Psoas muscle (tissue), 8 donors: ENCODE data around the gene MRS2. TPM values are rescaled to one million over a fixed set of nuclear protein-coding genes. Genes with fewer than 3 reads are reported as not detected.

Experiments
- ATAC-seq, 4 donors: fragments of 200-7000 bp; cut with Tn5 transposase; one replicate each; pipeline ENCODE4 v1.9.1; 2020; ENCODE audit warnings: moderate library complexity in 3 of 4, mild to moderate bottlenecking in 2 of 4
- DNase-seq, 2 donors: peaks; one replicate each; pipeline ENCODE4 v3.0.0-alpha.2; 2020
- H3K27ac ChIP-seq: fragments of 200-600 bp; one replicate; pipeline ENCODE4 v1.8.0; 2022
- H3K27me3 ChIP-seq, 3 donors: fragments of 200-600 bp in 1 of 3; one replicate each; pipeline versions ENCODE4 v1.6.1 to v1.8.0; 2013 to 2022; ENCODE audit warnings: low read length in 2 of 3, mild to moderate bottlenecking in 2 of 3, moderate library complexity in 1 of 3; ENCODE audit not compliant: insufficient read depth in 3 of 3
- H3K36me3 ChIP-seq, 2 donors: fragments of 200-600 bp in 1 of 2; one replicate each; pipeline versions ENCODE4 v1.6.1 to v1.8.0; 2013 to 2022; ENCODE audit warnings: low read depth in 1 of 2, mild to moderate bottlenecking in 1 of 2, moderate library complexity in 1 of 2; ENCODE audit not compliant: insufficient read depth in 1 of 2
- H3K4me1 ChIP-seq: fragments of 200-600 bp; one replicate; pipeline ENCODE4 v1.8.0; 2022
- H3K4me3 ChIP-seq: fragments of 200-600 bp; one replicate; pipeline ENCODE4 v1.8.0; 2022; ENCODE audit warnings: mild to moderate bottlenecking
- H3K9me3 ChIP-seq: fragments of 200-600 bp; one replicate; pipeline ENCODE4 v1.8.0; 2022
- CTCF ChIP-seq: fragments of 200-600 bp; IDR thresholded peaks from one replicate; pipeline ENCODE4 v1.8.0; 2022; ENCODE audit warnings: antibody characterized with exemption
- WGBS, 3 donors: extraction: QIAGEN DNeasy Blood & Tissue Kit; methylation state at CpG; one replicate each; pipeline versions ENCODE4 v1.1.6 to v1.1.7; 2013; 5-methylcytosine and 5-hydroxymethylcytosine counted together
- intact Hi-C, 2 donors: fragments of 100-400 bp; cut with DNase I; formaldehyde crosslinking; loops; one replicate each; pipeline versions ENCODE4 v1.11.0 to v1.14.2; 2022
- polyA plus RNA-seq, 3 donors: library from polyadenylated mRNA; stranded (reverse); fragments of 200-250 nt; gene quantifications; one replicate each; pipeline ENCODE4 v1.2.3, GENCODE V29; 2013
- total RNA-seq, 4 donors: library from RNA; stranded (reverse); fragmentation: NEBNext Ultra II Directional in 2 of 4; extraction: Animal tissue kit (Norgen Biotek cat#: 25700) in 2 of 4; gene quantifications; one replicate each; pipeline versions ENCODE4 v1.2.1 to v1.2.4, GENCODE V29; 2021 to 2023
- donor health status: healthy with polysubstance abuse.
- donor health status: DM: no; HTN: no; CAD: no; lungs with moderate emphysema.
- donor health status: Bipolar disorder and iron deficiency.
- donor health status: healthy.
- donor health status: DM: yes; HTN: yes; CAD: no.
- donor health status: DM: no; HTN: no; CAD: no.
- donor health status: DM: no; HTN: no; CAD: no.
- donor health status: DM: yes; HTN: yes; CAD: no.

The MRS2 gene
- total and polyA plus RNA-seq, 7 donors, result 26.2 to 52.6 (median 33.4) TPM

- DNase-seq, result no peak
- no peak overlapping the region for H3K27ac ChIP-seq
- peaks cover 5% of the 10 kb centered on the region for H3K4me1 ChIP-seq
- no peak overlapping the region for H3K4me3 ChIP-seq
- intact Hi-C loops, result no loop called here
- 72 to 99% (median 86%) methylated on average over 4 of the region's 4 CpGs for WGBS, 3 donors
- no peaks in the 10 kb centered on the region for H3K9me3 ChIP-seq
- no peaks in the 10 kb centered on the region for H3K36me3 ChIP-seq
- ATAC-seq, result no peak
- no peaks in the 10 kb centered on the region for H3K27me3 ChIP-seq
- no peak for TF ChIP-seq CTCF
These were observed 41.9 kb downstream of the MRS2 start for GRCh38 chr6:24444588-24444987.

GRCh38 chr6:24445704-24446103 lies 43.0 kb downstream of the MRS2 start:
- H3K9me3 ChIP-seq, result no peaks in the 10 kb centered on the region
- ATAC-seq (no peak), DNase-seq (no peak)
- WGBS, 3 donors, result 52 to 68% (median 56%) methylated on average over 4 of the region's 4 CpGs
- H3K27me3 ChIP-seq, result no peaks in the 10 kb centered on the region
- intact Hi-C loops, result no loop called here
- peaks cover 5% of the 10 kb centered on the region for H3K4me1 ChIP-seq
- no peak overlapping the region for H3K27ac ChIP-seq
- H3K36me3 ChIP-seq, result no peaks in the 10 kb centered on the region
- H3K4me3 ChIP-seq, result no peak overlapping the region
- TF ChIP-seq CTCF, result no peak

- Histone ChIP-seq H3K4me1 (peaks cover under 1% of the 10 kb centered on the region), H3K4me3 (no peak overlapping the region), H3K9me3 (no peaks in the 10 kb centered on the region), H3K27ac (no peak overlapping the region), H3K27me3 (no peaks in the 10 kb centered on the region), H3K36me3 (no peaks in the 10 kb centered on the region)
- no peak for ATAC-seq
- DNase-seq, result no peak
- intact Hi-C loops, result no loop called here
- no peak for TF ChIP-seq CTCF
- 84 to 90% (median 88%) methylated on average over 7 of the region's 7 CpGs for WGBS, 3 donors
These were observed 43.9 kb downstream of the MRS2 start for GRCh38 chr6:24446670-24447069.

GRCh38 chr6:24448396-24448795 lies 45.7 kb downstream of the MRS2 start:
- Histone ChIP-seq H3K9me3 (no peaks in the 10 kb centered on the region), H3K27ac (no peak overlapping the region), H3K4me1 (no peaks in the 10 kb centered on the region), H3K27me3 (no peaks in the 10 kb centered on the region), H3K4me3 (no peak overlapping the region), H3K36me3 (no peaks in the 10 kb centered on the region)
- DNase-seq (no peak), ATAC-seq (no peak)
- no peak for TF ChIP-seq CTCF
- intact Hi-C loops, result no loop called here
- 70 to 84% (median 75%) methylated on average over 4 of the region's 4 CpGs for WGBS, 3 donors

GRCh38 chr6:24448828-24449525 lies 46.2 kb downstream of the MRS2 start:
- Histone ChIP-seq H3K4me1 (no peaks in the 10 kb centered on the region), H3K27ac (no peak overlapping the region), H3K4me3 (no peak overlapping the region), H3K36me3 (peaks cover 0 to 3% of the 10 kb centered on the region in 2 donors), H3K9me3 (no peaks in the 10 kb centered on the region), H3K27me3 (no peaks in the 10 kb centered on the region)
- ATAC-seq, result no peak
- 75 to 78% (median 76%) methylated on average over 9 of the region's 9 CpGs for WGBS, 3 donors
- no peak for TF ChIP-seq CTCF
- intact Hi-C loops, result no loop called here
- DNase-seq, result no peak
